RWPE1 (cell line): Measurements from ENCODE around the gene IGF2BP1.
A peak's percentile ranks its signal among the peaks of the same experiment; 100 is the strongest.
"Not testable (repeated sequence)": the region's sequence is repeated elsewhere in the genome, so short reads cannot be mapped to it uniquely, and the experiment has no call there.

Source experiments
- CTCF ChIA-PET: fragments of 350-600 bp; sonication (Branson Sonifier 250); formaldehyde crosslinking; extraction: SDS; loops from one replicate; lab custom pipeline; 2021; lab: Yijun Ruan, JAX
- POLR2A ChIA-PET: fragments of 400-600 bp; formaldehyde crosslinking; extraction: SDS; loops from one replicate; lab custom pipeline; 2020; ENCODE audit warnings: antibody characterized with exemption; ENCODE audit not compliant: low non-redundant PET; lab: Yijun Ruan, JAX
- DNase-seq: peaks from one replicate; pipeline ENCODE4 v3.0.0; 2012; ENCODE audit warnings: low spot score
- H3K27ac ChIP-seq: fragments of 450-650 bp; 2 replicates; pipeline ENCODE4 v1.5.1; 2017
- CTCF ChIP-seq: fragments of 450-650 bp; conservative IDR thresholded peaks from 2 replicates; pipeline ENCODE4 v1.5.1; 2017; ENCODE audit warnings: low read depth, mild to moderate bottlenecking

IGF2BP1 gene

GRCh38 chr17:49036270-49036626, 39.1 kb downstream of the IGF2BP1 start:
- DNase-seq = no peak
- ChIA-PET POLR2A (interaction anchor here (0.6 kb wide), 1 partner anchor 85 kb away, joined by 9 read pairs; no protein-coding TSS in a partner anchor), CTCF (interaction anchor here (0.6 to 2.2 kb wide), 11 partner anchors 9 to 365 kb away, joined by 3 to 12 read pairs (median 6); no protein-coding TSS in a partner anchor)
- peak; percentile 61 for TF ChIP-seq CTCF
- peak overlapping the region; percentile 51 for H3K27ac ChIP-seq

- H3K27ac ChIP-seq = no peak overlapping the region
- ChIA-PET CTCF (no interaction called here), POLR2A (no interaction called here)
Measured at GRCh38 chr17:49038138-49038537, 41.0 kb downstream of the IGF2BP1 start.

GRCh38 chr17:49038544-49038943, 41.4 kb downstream of the IGF2BP1 start:
- no peak for TF ChIP-seq CTCF
- ChIA-PET CTCF (no interaction called here), POLR2A (no interaction called here)
- H3K27ac ChIP-seq = no peak overlapping the region
- DNase-seq = no peak

More at GRCh38 chr17:49038138-49038537, 41.0 kb downstream of the IGF2BP1 start:
- no peak for DNase-seq
- TF ChIP-seq CTCF = no peak

- H3K27ac ChIP-seq, POLR2A ChIA-PET, DNase-seq: not testable (repeated sequence)
- CTCF ChIA-PET = interaction anchor here (0.6 kb wide), 1 partner anchor 123 kb away, joined by 5 read pairs; no protein-coding TSS in a partner anchor
Measured at GRCh38 chr17:49039518-49039917, 42.3 kb downstream of the IGF2BP1 start.

GRCh38 chr17:49041527-49041926, 44.3 kb downstream of the IGF2BP1 start:
- no peak overlapping the region for H3K27ac ChIP-seq
- no peak for DNase-seq
- ChIA-PET CTCF (no interaction called here), POLR2A (no interaction called here)
- TF ChIP-seq CTCF = no peak

GRCh38 chr17:49045376-49045775, 48.2 kb downstream of the IGF2BP1 start:
- no peak for DNase-seq
- TF ChIP-seq CTCF = no peak
- H3K27ac ChIP-seq = no peak overlapping the region
- POLR2A ChIA-PET = no interaction called here
- CTCF ChIA-PET = interaction anchor here (0.6 to 2.3 kb wide), 3 partner anchors 9 to 56 kb away, joined by 4 to 12 read pairs (median 9); no protein-coding TSS in a partner anchor

- POLR2A ChIA-PET = no interaction called here
- CTCF ChIA-PET = interaction anchor here (0.6 kb wide), 1 partner anchor 739 kb away, joined by 3 read pairs; no protein-coding TSS in a partner anchor
- H3K27ac ChIP-seq = no peak overlapping the region
- TF ChIP-seq CTCF = no peak
- no peak for DNase-seq
Measured at GRCh38 chr17:49046912-49047311, 49.7 kb downstream of the IGF2BP1 start.
